Left lung (tissue), 10 donors: ENCODE data around the gene PSORS1C1. TPM values are rescaled to one million over a fixed set of nuclear protein-coding genes. Genes with fewer than 3 reads are reported as not detected.

Experiments used
- ATAC-seq: fragments of 200-7000 bp; cut with Tn5 transposase; one replicate; pipeline ENCODE4 v1.9.1; 2020; ENCODE audit warnings: moderate library complexity
- DNase-seq, 4 donors: peaks; one replicate each; pipeline ENCODE4 v3.0.0-alpha.2; 2013 to 2020
- H3K27ac ChIP-seq, 2 donors: fragments of 200-600 bp; sonication (generic) in 1 of 2; one replicate each; pipeline versions ENCODE4 v1.5.0 to v1.8.0; 2020 to 2021
- H3K27me3 ChIP-seq, 2 donors: fragments of 200-600 bp; sonication (generic) in 1 of 2; one replicate each; pipeline versions ENCODE4 v1.5.0 to v1.8.0; 2020 to 2021
- H3K36me3 ChIP-seq, 2 donors: fragments of 200-600 bp; sonication (generic) in 1 of 2; one replicate each; pipeline versions ENCODE4 v1.5.0 to v1.8.0; 2020 to 2021
- H3K4me1 ChIP-seq, 2 donors: fragments of 200-600 bp; one replicate each; pipeline ENCODE4 v1.8.0; 2021
- H3K4me3 ChIP-seq, 2 donors: fragments of 200-600 bp; sonication (generic) in 1 of 2; one replicate each; pipeline versions ENCODE4 v1.5.0 to v1.8.0; 2020 to 2021; ENCODE audit warnings: mild to moderate bottlenecking in 1 of 2
- H3K9me3 ChIP-seq, 2 donors: fragments of 200-600 bp; sonication (generic) in 1 of 2; one replicate each; pipeline versions ENCODE4 v1.5.0 to v1.8.0; 2020 to 2021
- intact Hi-C, 2 donors: fragments of 100-400 bp; cut with DNase I; formaldehyde crosslinking; loops; one replicate each; pipeline versions ENCODE4 v1.11.2 to v1.14.2; 2022
- polyA plus RNA-seq, 6 donors: library from polyadenylated mRNA; unstranded; fragments of 120-200 nt; gene quantifications; one replicate each; pipeline ENCODE4 v1.2.1, GENCODE V29; 2013; ENCODE audit not compliant: insufficient read length in 6 of 6
- total RNA-seq, 2 donors: library from RNA; stranded (reverse); fragmentation: NEBNext Ultra II Directional; extraction: Animal tissue kit (Norgen Biotek cat#: 25700); gene quantifications; one replicate each; pipeline ENCODE4 v1.2.1, GENCODE V29; 2021
- TF ChIP-seq, protein P1 (sequence below), 2 donors: fragments of 200-600 bp; sonication (generic) in 1 of 2; IDR thresholded peaks; one replicate each; pipeline versions ENCODE4 v1.5.0 to v1.8.0; 2021; ENCODE audit warnings: antibody characterized with exemption in 2 of 2
- donor health status: DM: no; HTN: yes; CAD: no.
- donor health status: DM: no; HTN: no; CAD: no.

Gene PSORS1C1
- total and polyA plus RNA-seq, 8 donors, result 0.09 to 11.7 (median 0.58) TPM

DNA sequence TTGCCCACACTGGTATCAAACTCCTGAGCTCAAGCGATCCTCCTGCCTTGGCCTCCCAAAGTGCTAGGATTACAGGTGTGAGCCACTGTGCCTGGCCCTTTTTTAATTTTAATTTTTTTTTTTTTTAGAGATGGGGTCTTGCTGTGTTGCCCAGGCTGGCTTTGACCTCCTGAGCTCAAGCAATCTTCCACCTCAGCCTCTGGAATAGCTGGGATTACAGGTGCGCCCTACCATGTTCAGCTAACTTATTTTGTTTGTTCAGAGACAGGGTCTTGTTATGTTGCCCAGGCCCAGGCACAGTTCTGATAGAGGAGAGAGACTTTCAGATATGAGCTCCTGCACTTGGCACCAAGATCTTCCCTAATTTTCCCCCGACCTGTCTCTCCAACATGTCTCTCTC lies 16.2 kb downstream of the PSORS1C1 start:
- Histone ChIP-seq H3K4me3 (no peak overlapping the region), H3K9me3 (no peaks in the 10 kb centered on the region), H3K27ac (no peak overlapping the region), H3K4me1 (no peaks in the 10 kb centered on the region), H3K27me3 (no peaks in the 10 kb centered on the region), H3K36me3 (no peaks in the 10 kb centered on the region)
- TF ChIP-seq, protein P1, sequence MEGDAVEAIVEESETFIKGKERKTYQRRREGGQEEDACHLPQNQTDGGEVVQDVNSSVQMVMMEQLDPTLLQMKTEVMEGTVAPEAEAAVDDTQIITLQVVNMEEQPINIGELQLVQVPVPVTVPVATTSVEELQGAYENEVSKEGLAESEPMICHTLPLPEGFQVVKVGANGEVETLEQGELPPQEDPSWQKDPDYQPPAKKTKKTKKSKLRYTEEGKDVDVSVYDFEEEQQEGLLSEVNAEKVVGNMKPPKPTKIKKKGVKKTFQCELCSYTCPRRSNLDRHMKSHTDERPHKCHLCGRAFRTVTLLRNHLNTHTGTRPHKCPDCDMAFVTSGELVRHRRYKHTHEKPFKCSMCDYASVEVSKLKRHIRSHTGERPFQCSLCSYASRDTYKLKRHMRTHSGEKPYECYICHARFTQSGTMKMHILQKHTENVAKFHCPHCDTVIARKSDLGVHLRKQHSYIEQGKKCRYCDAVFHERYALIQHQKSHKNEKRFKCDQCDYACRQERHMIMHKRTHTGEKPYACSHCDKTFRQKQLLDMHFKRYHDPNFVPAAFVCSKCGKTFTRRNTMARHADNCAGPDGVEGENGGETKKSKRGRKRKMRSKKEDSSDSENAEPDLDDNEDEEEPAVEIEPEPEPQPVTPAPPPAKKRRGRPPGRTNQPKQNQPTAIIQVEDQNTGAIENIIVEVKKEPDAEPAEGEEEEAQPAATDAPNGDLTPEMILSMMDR (IDR thresholded peaks at IDR 0.05), result no peak
- intact Hi-C loops, result loop anchor here in 1 of 2 donors (10.0 kb wide), 1 partner anchor 64 kb away; no protein-coding TSS in a partner anchor
- no peak for ATAC-seq
- DNase-seq, result no peak

DNA sequence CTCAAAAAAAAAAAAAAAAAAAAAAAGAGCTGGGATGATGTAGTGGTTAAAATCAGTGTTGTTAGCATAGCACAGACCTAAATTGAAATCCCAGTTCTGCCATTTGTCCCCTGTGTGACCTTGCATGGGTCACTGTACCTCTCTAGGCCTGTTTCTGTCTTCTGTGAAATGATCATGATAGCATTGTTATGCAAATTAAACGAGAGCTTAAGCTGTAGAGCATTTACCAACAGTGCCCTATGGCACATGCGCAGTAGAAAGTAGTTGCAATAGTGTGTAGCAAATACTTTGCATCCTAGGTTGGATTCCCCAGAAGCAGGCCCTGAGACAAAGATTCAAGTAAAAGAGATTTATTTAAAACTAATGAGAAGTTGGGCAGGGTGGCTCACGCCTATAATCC lies 17.0 kb downstream of the PSORS1C1 start:
- no peak overlapping the region for H3K27ac ChIP-seq
- no peaks in the 10 kb centered on the region for H3K36me3 ChIP-seq
- TF ChIP-seq, protein P1 (IDR thresholded peaks at IDR 0.05), result no peak
- no peaks in the 10 kb centered on the region for H3K9me3 ChIP-seq
- DNase-seq, result no peak
- H3K4me3 ChIP-seq, result no peak overlapping the region
- intact Hi-C loops, result loop anchor here in 1 of 2 donors (10.0 kb wide), 1 partner anchor 63 kb away; no protein-coding TSS in a partner anchor
- ATAC-seq, result no peak
- no peaks in the 10 kb centered on the region for H3K4me1 ChIP-seq
- H3K27me3 ChIP-seq, result no peaks in the 10 kb centered on the region

DNA sequence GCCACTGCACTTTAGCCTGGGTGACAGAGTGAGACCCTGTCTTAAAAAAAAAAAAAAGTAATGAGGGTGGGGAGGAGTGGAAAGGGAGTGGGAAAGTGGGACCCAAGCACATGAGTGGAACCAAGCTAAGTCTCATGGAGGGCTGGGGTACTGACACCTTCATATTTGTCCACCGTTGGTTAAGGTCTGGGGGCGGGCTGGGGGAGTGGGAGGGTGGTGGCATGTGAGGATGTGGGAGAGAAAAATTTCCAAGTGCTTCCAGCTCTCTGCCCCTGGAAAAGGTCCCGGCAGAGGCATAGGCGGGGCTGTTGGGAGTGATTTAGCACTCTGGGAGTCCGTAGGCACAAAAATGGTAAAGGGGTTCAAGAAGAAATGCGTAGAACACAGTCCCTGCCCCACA lies 18.2 kb downstream of the PSORS1C1 start:
- DNase-seq (no peak), ATAC-seq (no peak)
- H3K36me3 ChIP-seq, result no peaks in the 10 kb centered on the region
- peaks cover 0 to 3% of the 10 kb centered on the region in 2 donors for H3K4me1 ChIP-seq
- H3K4me3 ChIP-seq, result no peak overlapping the region
- H3K27me3 ChIP-seq, result no peaks in the 10 kb centered on the region
- TF ChIP-seq, protein P1 (IDR thresholded peaks at IDR 0.05), result no peak
- intact Hi-C loops, result loop anchor here in 1 of 2 donors (10.0 kb wide), 1 partner anchor 62 kb away; no protein-coding TSS in a partner anchor
- H3K27ac ChIP-seq, result no peak overlapping the region
- no peaks in the 10 kb centered on the region for H3K9me3 ChIP-seq

DNA sequence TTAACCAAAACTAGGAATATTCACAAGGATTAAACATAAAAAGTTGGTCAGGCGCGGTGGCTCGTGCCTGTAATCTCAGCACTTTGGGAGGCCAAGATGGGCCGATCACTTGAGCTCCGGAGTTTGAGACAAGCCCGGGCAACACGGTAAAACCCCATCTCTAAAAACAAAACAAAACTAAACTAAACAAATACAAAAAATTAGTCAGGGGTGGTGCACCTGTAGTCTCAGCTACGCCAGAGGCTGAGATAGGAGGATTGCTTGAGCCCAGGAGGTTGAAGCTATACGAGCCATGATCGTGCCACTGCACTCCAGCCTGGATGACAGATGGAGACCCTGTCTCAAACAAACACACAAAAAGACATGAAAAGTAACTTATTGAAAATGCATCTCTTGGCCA lies 21.1 kb downstream of the PSORS1C1 start:
- TF ChIP-seq, protein P1 (IDR thresholded peaks at IDR 0.05), result no peak
- no peak for ATAC-seq
- Histone ChIP-seq H3K4me3 (no peak overlapping the region), H3K36me3 (no peaks in the 10 kb centered on the region), H3K27me3 (no peaks in the 10 kb centered on the region), H3K4me1 (peaks cover 0 to 5% of the 10 kb centered on the region in 2 donors), H3K27ac (no peak overlapping the region), H3K9me3 (no peaks in the 10 kb centered on the region)
- intact Hi-C loops, result loop anchor here (5.0 to 10.0 kb wide), 2 partner anchors 59 to 232 kb away; no protein-coding TSS in a partner anchor
- no peak for DNase-seq

DNA sequence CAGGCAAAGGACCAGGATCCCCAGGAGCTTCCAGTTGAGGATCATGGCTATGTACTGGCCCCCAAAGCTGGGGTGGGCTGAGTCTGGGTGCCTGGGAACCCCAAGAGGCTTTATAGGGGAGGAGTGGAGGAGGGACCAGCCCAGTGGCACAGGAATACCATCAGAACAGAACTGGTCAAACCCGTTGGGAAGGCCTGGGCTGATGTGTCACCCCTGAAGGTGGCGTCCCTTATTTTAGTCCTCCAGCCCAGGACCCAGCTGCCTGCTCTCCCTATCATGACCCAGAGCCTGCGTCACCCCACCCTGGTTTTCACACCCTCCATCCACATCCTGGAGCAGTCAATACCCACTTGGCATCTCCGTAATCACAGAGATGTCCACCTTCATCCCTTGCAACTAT lies 24.4 kb downstream of the PSORS1C1 start, which contains the start of gene PSORS1C2:
Gene PSORS1C2 (minus strand): TSS at position 85 of the 400 bp plus-strand sequence. CDS start 40 bp downstream, at position 45.
- Histone ChIP-seq H3K4me1 (peaks cover 0 to 5% of the 10 kb centered on the region in 2 donors), H3K4me3 (no peak within 1 kb of the TSS), H3K36me3 (peaks cover 0 to 14% of the 10 kb centered on the region in 2 donors), H3K27ac (no peak within 1 kb of the TSS), H3K9me3 (no peaks in the 10 kb centered on the region), H3K27me3 (no peaks in the 10 kb centered on the region)
- ATAC-seq, result no peak
- DNase-seq, result no peak
- intact Hi-C loops, result loop anchor here (2.0 to 10.0 kb wide), 3 partner anchors 52 to 228 kb away; no protein-coding TSS in a partner anchor
- TF ChIP-seq, protein P1 (IDR thresholded peaks at IDR 0.05), result no peak
